Measurements from ENCODE around the gene ETNK1. TPM values are rescaled to one million over a fixed set of nuclear protein-coding genes. Genes with fewer than 3 reads are reported as not detected.

Gene ETNK1
- polyA plus RNA-seq, 1 of the 3 experiments (the other 2 are of a cell fraction): 7.9 TPM

- H4K20me1 ChIP-seq (ENCODE audit: insufficient read depth): no peaks in the 10 kb centered on the region
- WGBS (ENCODE audit: low lambda C conversion rate): 100% methylated on average over 1 of the region's 1 CpG
- no peak overlapping the region for H3K9ac ChIP-seq
- DNase-seq: no peak
- H2AFZ ChIP-seq (ENCODE audit: low read depth): no peak overlapping the region
- H3K4me3 ChIP-seq (ENCODE audit: low read depth in 2 of 2, low read length in 1 of 2): no peak overlapping the region
- peaks cover 0 to 8% of the 10 kb centered on the region in 2 experiments; a peak in 3 of 4 replicates for H3K4me1 ChIP-seq (ENCODE audit: control insufficient read depth in 1 of 2, insufficient read depth in 2 of 2, low read depth in 1 of 2, low read length in 1 of 2)
- H3K79me2 ChIP-seq (ENCODE audit: insufficient read depth): peaks cover 25% of the 10 kb centered on the region; the same call in 1 of the 2 replicates
- H3K9me3 ChIP-seq: no peaks in the 10 kb centered on the region
- H3K9me2 ChIP-seq: no peaks in the 10 kb centered on the region
- TF ChIP-seq GATA2 (CRISPR knock-in tag; IDR thresholded peaks at IDR 0.05) (peak; percentile 23; the same call in 1 of the 2 replicates), ZBTB33 (IDR thresholded peaks at IDR 0.05; ENCODE audit: borderline replicate concordance, low read depth) (no peak)
- H3F3A ChIP-seq (replicated peaks; ENCODE audit: insufficient read depth): peaks cover 3% of the 10 kb centered on the region
- ChIA-PET POLR2A (no interaction called here), CTCF (interaction anchor here (1.1 to 1.4 kb wide), 2 partner anchors 12 to 28 kb away, joined by 3 to 4 read pairs; no protein-coding TSS in a partner anchor)
- no peak overlapping the region for H3K27ac ChIP-seq (ENCODE audit: low read depth in 2 of 2, low read length in 1 of 2)
- H3K4me2 ChIP-seq: no peak overlapping the region
- H3K36me3 ChIP-seq (replicated peaks in 1 of 2; ENCODE audit: control insufficient read depth in 1 of 2, insufficient read depth in 2 of 2, low read length in 1 of 2): peaks cover 21 to 26% of the 10 kb centered on the region in 2 experiments
- H3K27me3 ChIP-seq (ENCODE audit: insufficient read depth): no peaks in the 10 kb centered on the region
These were observed 31.9 kb downstream of the ETNK1 start for GRCh38 chr12:22656831-22657230.

GRCh38 chr12:22657538-22657937 is 32.6 kb downstream of the ETNK1 start:
- H3K9me3 ChIP-seq: no peaks in the 10 kb centered on the region
- WGBS (ENCODE audit: low lambda C conversion rate): 93% methylated on average over 1 of the region's 1 CpG
- H3K27me3 ChIP-seq (ENCODE audit: insufficient read depth): no peaks in the 10 kb centered on the region
- no peak overlapping the region for H3K9ac ChIP-seq
- peaks cover 20 to 21% of the 10 kb centered on the region in 2 experiments for H3K36me3 ChIP-seq (replicated peaks in 1 of 2; ENCODE audit: control insufficient read depth in 1 of 2, insufficient read depth in 2 of 2, low read length in 1 of 2)
- no peak overlapping the region for H2AFZ ChIP-seq (ENCODE audit: low read depth)
- TF ChIP-seq FOXM1 (IDR thresholded peaks at IDR 0.05; ENCODE audit: low read depth) (no peak), RCOR1 (IDR thresholded peaks at IDR 0.05; ENCODE audit: low read length) (no peak), RXRA (IDR thresholded peaks at IDR 0.05; ENCODE audit: borderline replicate concordance, low read depth) (no peak), USF1 (IDR thresholded peaks at IDR 0.05; ENCODE audit: borderline replicate concordance, low read depth) (no peak), NFIC (IDR thresholded peaks at IDR 0.05; ENCODE audit: borderline replicate concordance) (no peak), SIN3A (IDR thresholded peaks at IDR 0.05; ENCODE audit: borderline replicate concordance, low read depth, low read length) (no peak), EP300 (IDR thresholded peaks at IDR 0.05; ENCODE audit: borderline replicate concordance in 1 of 2, low read depth in 1 of 2, low read length in 1 of 2) (no peak), USF2 (IDR thresholded peaks at IDR 0.05; ENCODE audit: borderline replicate concordance, low read depth, low read length) (no peak), MEF2A (IDR thresholded peaks at IDR 0.05; ENCODE audit: borderline replicate concordance, low read depth) (no peak), YY1 (IDR thresholded peaks at IDR 0.05; ENCODE audit: low read depth) (no peak), GATA2 (CRISPR knock-in tag; IDR thresholded peaks at IDR 0.05) (no peak), GABPA (IDR thresholded peaks at IDR 0.05; ENCODE audit: low read depth) (no peak), POLR2AphosphoS5 (IDR thresholded peaks at IDR 0.05; ENCODE audit: low read depth, low read length) (no peak), JUND (IDR thresholded peaks at IDR 0.05) (no peak), MXI1 (IDR thresholded peaks at IDR 0.05; ENCODE audit: low read depth, low read length) (no peak), RFX5 (IDR thresholded peaks at IDR 0.05; ENCODE audit: low read length) (no peak), NRF1 (IDR thresholded peaks at IDR 0.05; ENCODE audit: low read depth, low read length) (no peak), CTCF (IDR thresholded peaks at IDR 0.05) (no peak), TAF1 (IDR thresholded peaks at IDR 0.05; ENCODE audit: borderline replicate concordance, low read depth, low read length) (no peak)
- CTCF ChIA-PET: no interaction called here
- H3F3A ChIP-seq (replicated peaks; ENCODE audit: insufficient read depth): peaks cover 3% of the 10 kb centered on the region
- POLR2A ChIA-PET: no interaction called here
- H3K79me2 ChIP-seq (ENCODE audit: insufficient read depth): peaks cover 23% of the 10 kb centered on the region; the same call in 1 of the 2 replicates
- no peaks in the 10 kb centered on the region for H4K20me1 ChIP-seq (ENCODE audit: insufficient read depth)
- H3K4me2 ChIP-seq: no peak overlapping the region
- H3K27ac ChIP-seq (ENCODE audit: low read depth in 2 of 2, low read length in 1 of 2): no peak overlapping the region
- H3K4me1 ChIP-seq (ENCODE audit: control insufficient read depth in 1 of 2, insufficient read depth in 2 of 2, low read depth in 1 of 2, low read length in 1 of 2): peaks cover 0 to 8% of the 10 kb centered on the region in 2 experiments; a peak in 3 of 4 replicates
- H3K9me2 ChIP-seq: no peaks in the 10 kb centered on the region
- no peak for DNase-seq
- H3K4me3 ChIP-seq (ENCODE audit: low read depth in 2 of 2, low read length in 1 of 2): no peak overlapping the region

Data from SK-N-SH (cell line).